GM23248 (cell line): ENCODE measurements around the gene WWOX.

Experiments used
- EZH2 ChIP-seq: fragments of 200-600 bp; sonication (generic); IDR thresholded peaks from 2 replicates; pipeline ENCODE4 v1.6.1; 2018; ENCODE audit warnings: antibody characterized with exemption, mild to moderate bottlenecking; ENCODE audit not compliant: insufficient read depth, poor library complexity, severe bottlenecking
- EZH2phosphoT487 ChIP-seq: fragments of 200-600 bp; sonication (generic); IDR thresholded peaks from 2 replicates; pipeline ENCODE4 v1.6.1; 2018; ENCODE audit warnings: antibody characterized with exemption, moderate library complexity, mild to moderate bottlenecking, low read depth; ENCODE audit not compliant: insufficient read depth

- no peak for TF ChIP-seq EZH2
- TF ChIP-seq EZH2phosphoT487, result no peak
Observed at GRCh38 chr16:78464833-78465232, 365.4 kb downstream of the WWOX start.
